GM21390 (cell line): ENCODE measurements around the gene CDK5RAP1.

Experiments used
- ATAC-seq: cut with Tn5 transposase; IDR thresholded peaks from one replicate; pipeline ENCODE4 v1.9.1; 2021; ENCODE audit not compliant: unreplicated experiment

The CDK5RAP1 gene

GRCh38 chr20:33336375-33336774 is 64.9 kb downstream of the CDK5RAP1 start:
- no peak for ATAC-seq

- ATAC-seq, result no peak
These were observed 67.2 kb downstream of the CDK5RAP1 start for GRCh38 chr20:33334111-33334510.

- ATAC-seq, result no peak
These were observed 67.7 kb downstream of the CDK5RAP1 start for GRCh38 chr20:33333616-33334015.

GRCh38 chr20:33332905-33333456 is 68.3 kb downstream of the CDK5RAP1 start:
- ATAC-seq, result no peak

- ATAC-seq, result no peak
These were observed 72.9 kb downstream of the CDK5RAP1 start for GRCh38 chr20:33328157-33329137.

GRCh38 chr20:33325350-33325749 is 76.0 kb downstream of the CDK5RAP1 start:
- no peak for ATAC-seq

GRCh38 chr20:33323236-33323635 is 78.1 kb downstream of the CDK5RAP1 start:
- no peak for ATAC-seq

DNA sequence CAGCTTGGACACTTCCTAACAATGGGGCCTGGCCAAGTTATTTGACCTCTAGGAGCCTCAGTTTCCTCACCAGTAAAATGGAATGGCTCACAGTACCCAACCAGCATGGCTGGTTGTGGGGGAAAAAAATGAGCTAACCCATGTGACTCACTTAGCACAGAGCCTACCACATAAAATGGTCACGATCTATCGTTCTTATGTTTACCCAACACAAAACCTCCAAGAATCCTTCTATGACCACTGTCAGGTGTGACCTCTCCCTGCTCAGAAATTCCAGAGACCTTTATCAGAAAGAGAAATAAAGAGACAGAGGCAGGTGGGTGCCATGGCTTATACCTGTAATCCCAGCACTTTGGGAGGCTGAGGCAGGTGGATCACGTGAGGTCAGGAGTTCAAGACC is 78.9 kb downstream of the CDK5RAP1 start:
- no peak for ATAC-seq

- no peak for ATAC-seq
These were observed 81.3 kb downstream of the CDK5RAP1 start for GRCh38 chr20:33320006-33320405.

DNA sequence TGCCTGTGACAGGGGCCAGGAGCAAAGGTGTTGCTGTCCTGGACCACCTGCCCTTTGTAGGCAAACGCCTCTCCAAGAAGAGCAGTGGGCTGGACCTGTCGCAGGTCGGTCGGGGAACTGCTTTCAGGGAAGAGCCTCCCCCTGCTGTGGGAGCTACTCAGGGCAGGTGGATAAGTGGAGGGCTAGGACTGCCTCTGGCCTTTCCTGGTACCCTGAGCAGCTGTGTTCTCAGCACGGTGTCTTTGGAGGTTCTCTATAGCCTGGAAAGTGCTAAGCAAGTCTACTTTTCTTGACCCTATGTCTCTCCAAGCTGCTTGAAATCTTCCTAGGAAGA is 83.3 kb downstream of the CDK5RAP1 start:
- no peak for ATAC-seq

GRCh38 chr20:33317424-33318095 is 83.8 kb downstream of the CDK5RAP1 start:
- ATAC-seq, result no peak

DNA sequence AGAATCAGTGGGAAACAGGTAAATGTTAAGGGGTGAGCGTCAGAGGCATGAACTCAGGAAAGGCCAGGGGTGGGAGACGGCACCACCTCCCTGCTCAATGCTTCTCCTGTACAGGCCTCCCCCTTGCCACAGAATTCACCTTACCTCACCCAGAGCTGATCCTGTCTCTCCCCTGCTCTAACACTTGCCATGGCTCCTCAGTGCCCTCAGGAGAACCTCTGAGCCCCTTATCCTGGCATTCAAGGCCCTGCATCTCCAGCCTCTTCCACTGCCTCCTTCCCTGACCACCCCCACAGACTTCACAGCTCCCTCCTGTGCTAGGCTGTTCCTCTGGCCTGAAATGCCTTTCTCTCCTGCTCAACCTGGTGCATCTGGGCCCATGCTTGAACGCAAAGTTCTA is 84.4 kb downstream of the CDK5RAP1 start:
- no peak for ATAC-seq

- no peak for ATAC-seq
These were observed 85.0 kb downstream of the CDK5RAP1 start for GRCh38 chr20:33316343-33316742.

- ATAC-seq, result no peak
These were observed 87.5 kb downstream of the CDK5RAP1 start for GRCh38 chr20:33313686-33314314.

- no peak for ATAC-seq
These were observed 88.7 kb downstream of the CDK5RAP1 start for GRCh38 chr20:33312583-33312982.

DNA sequence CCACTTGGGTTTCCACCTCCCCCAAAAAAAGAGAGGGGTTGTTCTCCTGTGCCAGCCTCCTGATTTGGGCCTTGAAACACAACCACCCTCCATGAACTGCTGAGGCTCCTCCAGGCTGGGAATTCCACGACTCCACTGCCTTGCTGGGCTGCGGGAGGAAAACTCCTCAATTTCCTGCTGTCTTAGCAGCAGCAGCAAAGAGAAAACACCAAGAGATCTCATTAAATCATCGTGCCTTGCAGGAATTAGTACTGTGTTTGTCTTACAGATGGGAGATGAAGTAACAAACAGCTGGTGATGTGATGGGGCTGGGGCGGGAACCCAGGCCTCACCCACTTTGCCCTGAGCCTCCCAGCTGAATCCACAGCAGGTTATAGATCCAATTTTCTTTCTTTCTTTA is 89.3 kb downstream of the CDK5RAP1 start:
- ATAC-seq, result no peak

- ATAC-seq, result no peak
These were observed 90.3 kb downstream of the CDK5RAP1 start for GRCh38 chr20:33311011-33311410.

DNA sequence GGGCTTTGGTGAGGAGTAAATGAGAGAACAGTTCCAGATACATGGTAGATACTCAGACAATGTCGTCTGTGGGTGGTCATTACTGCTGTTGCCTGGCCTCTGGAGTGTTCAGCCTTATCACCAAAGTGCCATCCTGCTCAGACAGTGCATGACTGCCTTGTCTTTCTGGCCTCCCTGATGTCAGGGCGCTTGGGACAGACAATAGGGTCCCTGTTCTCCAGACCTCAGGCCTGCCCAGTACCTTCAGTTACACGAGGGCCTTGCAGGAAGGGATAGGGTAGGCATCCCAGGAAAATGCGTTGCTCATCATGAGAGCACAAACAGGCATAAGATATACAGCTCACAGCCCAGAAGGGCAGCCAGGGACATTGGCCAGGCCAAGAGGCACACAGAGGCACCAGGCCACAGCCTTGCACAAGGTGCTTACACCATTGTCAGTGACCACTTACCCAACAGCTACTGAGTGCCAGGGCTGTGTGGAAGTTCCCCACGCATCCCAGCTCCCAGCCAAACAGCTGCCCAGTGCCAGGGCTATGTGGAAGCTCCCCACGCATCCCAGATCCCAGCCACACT is 90.9 kb downstream of the CDK5RAP1 start:
- ATAC-seq, result no peak

GRCh38 chr20:33309631-33310030 is 91.7 kb downstream of the CDK5RAP1 start:
- ATAC-seq, result no peak
